Stimulated activated naive CD8-positive, alpha-beta T cell treated with anti-CD3 and anti-CD28 coated beads, Interleukin-15, amount 100 ng/mL, for 72 hours (primary cell): Measurements from ENCODE around the gene CFAP57.

Source experiments
- ATAC-seq: fragments of 150-1000 bp; cut with Tn5 transposase; 2 replicates; pipeline ENCODE4 v1.10.0; 2021; ENCODE audit warnings: mild to moderate bottlenecking, moderate library complexity
- DNase-seq, 2 donors: peaks; one replicate each; pipeline ENCODE4 v3.0.0; 2021 to 2022
- H3K27ac Mint-ChIP-seq, 2 donors: one replicate each; pipeline ENCODE4 v1.8.0; 2022; ENCODE audit warnings: mild to moderate bottlenecking in 2 of 2, mixed read lengths in 2 of 2, moderate library complexity in 2 of 2
- H3K27me3 Mint-ChIP-seq: one replicate; pipeline ENCODE4 v1.8.0; 2022; ENCODE audit warnings: mixed read lengths
- H3K4me1 Mint-ChIP-seq: one replicate; pipeline ENCODE4 v1.8.0; 2022; ENCODE audit warnings: mild to moderate bottlenecking, mixed read lengths
- H3K4me3 Mint-ChIP-seq, 2 donors: one replicate each; pipeline ENCODE4 v1.8.0; 2022; ENCODE audit warnings: mild to moderate bottlenecking in 2 of 2, mixed read lengths in 2 of 2, moderate library complexity in 1 of 2
- H3K9me3 Mint-ChIP-seq, 2 donors: one replicate each; pipeline ENCODE4 v1.8.0; 2022; ENCODE audit warnings: mixed read lengths in 2 of 2

The CFAP57 gene

GRCh38 chr1:43152866-43153265, 19.3 kb upstream of the CFAP57 start:
- DNase-seq (no peak), ATAC-seq (no peak)
- H3K27me3 Mint-ChIP-seq, result peaks cover 32% of the 10 kb centered on the region

GRCh38 chr1:43153443-43153842, 18.7 kb upstream of the CFAP57 start:
- H3K9me3 Mint-ChIP-seq, result no peaks in the 10 kb centered on the region
- DNase-seq, result no peak
- no peak overlapping the region for H3K4me3 Mint-ChIP-seq
- H3K27ac Mint-ChIP-seq, result no peak overlapping the region
- ATAC-seq, result no peak
- H3K27me3 Mint-ChIP-seq, result peaks cover 26% of the 10 kb centered on the region
- no peaks in the 10 kb centered on the region for H3K4me1 Mint-ChIP-seq

More at GRCh38 chr1:43152866-43153265, 19.3 kb upstream of the CFAP57 start:
- Mint-ChIP-seq H3K9me3 (no peaks in the 10 kb centered on the region), H3K4me3 (no peak overlapping the region), H3K4me1 (no peaks in the 10 kb centered on the region), H3K27ac (no peak overlapping the region)

GRCh38 chr1:43156026-43156425, 16.1 kb upstream of the CFAP57 start:
- no peak overlapping the region for H3K4me3 Mint-ChIP-seq
- no peaks in the 10 kb centered on the region for H3K4me1 Mint-ChIP-seq
- H3K27me3 Mint-ChIP-seq, result peaks cover 7% of the 10 kb centered on the region
- H3K9me3 Mint-ChIP-seq, result no peaks in the 10 kb centered on the region
- H3K27ac Mint-ChIP-seq, result no peak overlapping the region
- ATAC-seq (no peak), DNase-seq (no peak)

- Mint-ChIP-seq H3K4me3 (no peak overlapping the region), H3K27me3 (no peaks in the 10 kb centered on the region), H3K27ac (peak overlapping the region; percentile 2 to 78)
Measured at GRCh38 chr1:43165162-43165561, 7.0 kb upstream of the CFAP57 start.

GRCh38 chr1:43165765-43166164, 6.4 kb upstream of the CFAP57 start:
- Mint-ChIP-seq H3K27me3 (no peaks in the 10 kb centered on the region), H3K9me3 (no peaks in the 10 kb centered on the region)
- no peak for DNase-seq

More at GRCh38 chr1:43165162-43165561, 7.0 kb upstream of the CFAP57 start:
- ATAC-seq (no peak), DNase-seq (no peak)
- H3K4me1 Mint-ChIP-seq, result peaks cover 9% of the 10 kb centered on the region
- no peaks in the 10 kb centered on the region for H3K9me3 Mint-ChIP-seq

GRCh38 chr1:43171312-43171875, 736 bp upstream of the CFAP57 start:
- peaks cover 28% of the 10 kb centered on the region for H3K4me1 Mint-ChIP-seq
- no peaks in the 10 kb centered on the region for H3K9me3 Mint-ChIP-seq
- H3K4me3 Mint-ChIP-seq, result peak overlapping the region; percentile 99 to 100
- peaks cover 20% of the 10 kb centered on the region for H3K27me3 Mint-ChIP-seq
- ATAC-seq (no peak), DNase-seq (no peak)
- peak overlapping the region; percentile 97 to 99 for H3K27ac Mint-ChIP-seq

More at GRCh38 chr1:43165765-43166164, 6.4 kb upstream of the CFAP57 start:
- peaks cover 15% of the 10 kb centered on the region for H3K4me1 Mint-ChIP-seq
- H3K27ac Mint-ChIP-seq, result peak overlapping the region; percentile 2 to 78
- ATAC-seq, result no peak
- H3K4me3 Mint-ChIP-seq, result no peak overlapping the region

- DNase-seq (peak in 1 of 2 donors; percentile 75), ATAC-seq (peak; percentile 85)
- Mint-ChIP-seq H3K27ac (peak overlapping the region; percentile 97 to 99), H3K27me3 (peaks cover 32% of the 10 kb centered on the region), H3K4me1 (peaks cover 28% of the 10 kb centered on the region), H3K4me3 (peak overlapping the region; percentile 99 to 100), H3K9me3 (no peaks in the 10 kb centered on the region)
Measured at GRCh38 chr1:43172527-43172972, 420 bp downstream of the CFAP57 start.

GRCh38 chr1:43174873-43175272, 2.7 kb downstream of the CFAP57 start:
- ATAC-seq (no peak), DNase-seq (no peak)
- H3K4me1 Mint-ChIP-seq, result peaks cover 22% of the 10 kb centered on the region
- no peak overlapping the region for H3K27ac Mint-ChIP-seq
- H3K4me3 Mint-ChIP-seq, result no peak overlapping the region
- no peaks in the 10 kb centered on the region for H3K9me3 Mint-ChIP-seq
- H3K27me3 Mint-ChIP-seq, result peaks cover 37% of the 10 kb centered on the region

GRCh38 chr1:43177691-43178090, 5.6 kb downstream of the CFAP57 start:
- DNase-seq (no peak), ATAC-seq (no peak)
- no peak overlapping the region for H3K4me3 Mint-ChIP-seq
- H3K9me3 Mint-ChIP-seq, result no peaks in the 10 kb centered on the region
- no peaks in the 10 kb centered on the region for H3K4me1 Mint-ChIP-seq
- no peak overlapping the region for H3K27ac Mint-ChIP-seq
- peaks cover 46% of the 10 kb centered on the region for H3K27me3 Mint-ChIP-seq

- H3K27ac Mint-ChIP-seq, result no peak overlapping the region
- peaks cover 0 to 2% of the 10 kb centered on the region in 2 donors for H3K9me3 Mint-ChIP-seq
- DNase-seq (no peak), ATAC-seq (no peak)
- no peak overlapping the region for H3K4me3 Mint-ChIP-seq
- H3K4me1 Mint-ChIP-seq, result no peaks in the 10 kb centered on the region
- peaks cover 17% of the 10 kb centered on the region for H3K27me3 Mint-ChIP-seq
Measured at GRCh38 chr1:43184388-43184787, 12.3 kb downstream of the CFAP57 start.

GRCh38 chr1:43184995-43185394, 12.9 kb downstream of the CFAP57 start:
- no peak for ATAC-seq
- H3K27me3 Mint-ChIP-seq, result peaks cover 17% of the 10 kb centered on the region
- no peak overlapping the region for H3K27ac Mint-ChIP-seq
- H3K4me3 Mint-ChIP-seq, result no peak overlapping the region
- DNase-seq, result no peak
- peaks cover 0 to 7% of the 10 kb centered on the region in 2 donors for H3K9me3 Mint-ChIP-seq
- no peaks in the 10 kb centered on the region for H3K4me1 Mint-ChIP-seq

GRCh38 chr1:43188106-43188505, 16.0 kb downstream of the CFAP57 start:
- H3K4me1 Mint-ChIP-seq, result no peaks in the 10 kb centered on the region
- H3K27me3 Mint-ChIP-seq, result peaks cover 8% of the 10 kb centered on the region
- DNase-seq (no peak), ATAC-seq (no peak)
- no peak overlapping the region for H3K4me3 Mint-ChIP-seq
- H3K9me3 Mint-ChIP-seq, result peaks cover 5 to 7% of the 10 kb centered on the region in 2 donors
- H3K27ac Mint-ChIP-seq, result no peak overlapping the region

- Mint-ChIP-seq H3K4me3 (no peak overlapping the region), H3K27me3 (peaks cover 5% of the 10 kb centered on the region), H3K4me1 (no peaks in the 10 kb centered on the region), H3K27ac (no peak overlapping the region), H3K9me3 (peaks cover 10 to 12% of the 10 kb centered on the region in 2 donors)
- ATAC-seq, result no peak
- DNase-seq, result no peak
Measured at GRCh38 chr1:43194509-43194908, 22.4 kb downstream of the CFAP57 start.

- H3K27me3 Mint-ChIP-seq, result peaks cover 5% of the 10 kb centered on the region
- no peaks in the 10 kb centered on the region for H3K4me1 Mint-ChIP-seq
- DNase-seq (no peak), ATAC-seq (no peak)
- no peak overlapping the region for H3K27ac Mint-ChIP-seq
- no peak overlapping the region for H3K4me3 Mint-ChIP-seq
- peaks cover 5 to 7% of the 10 kb centered on the region in 2 donors for H3K9me3 Mint-ChIP-seq
Measured at GRCh38 chr1:43197343-43198127, 25.4 kb downstream of the CFAP57 start.

GRCh38 chr1:43199093-43199726, 27.1 kb downstream of the CFAP57 start:
- Mint-ChIP-seq H3K4me3 (no peak overlapping the region), H3K27me3 (peaks cover 5% of the 10 kb centered on the region), H3K9me3 (peaks cover 4 to 10% of the 10 kb centered on the region in 2 donors), H3K4me1 (no peaks in the 10 kb centered on the region), H3K27ac (no peak overlapping the region)
- ATAC-seq, result peak; percentile 31
- DNase-seq, result no peak

GRCh38 chr1:43203859-43204258, 31.7 kb downstream of the CFAP57 start:
- Mint-ChIP-seq H3K27me3 (no peaks in the 10 kb centered on the region), H3K4me1 (no peaks in the 10 kb centered on the region), H3K9me3 (peaks cover 0 to 8% of the 10 kb centered on the region in 2 donors), H3K27ac (no peak overlapping the region), H3K4me3 (no peak overlapping the region)
- ATAC-seq (no peak), DNase-seq (no peak)
